Activated T-helper 2 cell treated with anti-CD3 and anti-CD28 coated beads, Interferon-gamma antibody, Interleukin-2, Interleukin-4, amounts not matched to agents 10 μg/mL and 5 μg/mL and 100 μg/mL, durations not matched to agents 14 hours and 24 hours and 36 hours (primary cell): ENCODE results near the gene HP1BP3. TPM values are rescaled to one million over a fixed set of nuclear protein-coding genes. Genes with fewer than 3 reads are reported as not detected.
A peak's percentile ranks its signal among the peaks of the same experiment; 100 is the strongest.

Source experiments
- DNase-seq: peaks from one replicate; pipeline ENCODE4 v3.0.0; 2021; ENCODE audit warnings: low spot score
- H3K27ac Mint-ChIP-seq: one replicate; pipeline ENCODE4 v1.8.0; 2021; ENCODE audit warnings: mixed read lengths
- H3K27me3 Mint-ChIP-seq: one replicate; pipeline ENCODE4 v1.8.0; 2021; ENCODE audit warnings: low read depth, mixed read lengths
- H3K36me3 Mint-ChIP-seq: one replicate; pipeline ENCODE4 v1.8.0; 2021; ENCODE audit warnings: low read depth, mixed read lengths
- H3K4me1 Mint-ChIP-seq: one replicate; pipeline ENCODE4 v1.8.0; 2021; ENCODE audit warnings: low read depth, mixed read lengths
- H3K4me3 Mint-ChIP-seq: one replicate; pipeline ENCODE4 v1.8.0; 2021; ENCODE audit warnings: low read depth, mild to moderate bottlenecking, moderate library complexity, mixed read lengths
- H3K9me3 Mint-ChIP-seq: one replicate; pipeline ENCODE4 v1.8.0; 2021; ENCODE audit warnings: mixed read lengths
- intact Hi-C: fragments of 100-400 bp; cut with micrococcal nuclease; formaldehyde crosslinking; loops from one replicate; pipeline ENCODE4 v1.15.1; 2023
- total RNA-seq: library from RNA; stranded (reverse); gene quantifications from 2 replicates; pipeline ENCODE4 v1.2.3, GENCODE V29; 2022

Gene HP1BP3
- total RNA-seq, 1 donor from 2014 or later: 267 TPM

DNA sequence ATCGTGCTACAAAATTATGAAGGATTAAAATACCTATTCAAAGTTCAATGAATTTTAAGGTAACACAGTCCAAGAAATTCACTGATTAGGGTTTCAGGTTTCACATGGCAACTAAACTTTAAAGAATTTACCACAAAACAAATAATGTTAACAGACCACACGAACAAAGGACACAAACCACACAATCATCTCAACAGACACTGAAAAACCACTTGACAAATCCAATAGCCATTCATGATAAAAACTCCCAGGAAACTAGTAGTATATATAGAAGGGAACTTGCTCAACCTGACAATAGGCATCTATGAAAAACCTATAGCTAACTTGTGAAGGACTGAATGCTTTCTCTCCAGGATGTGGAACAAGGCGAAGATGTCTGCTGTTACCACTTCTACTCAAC is 33.5 kb downstream of the HP1BP3 start:
- no peak overlapping the region for H3K27ac Mint-ChIP-seq
- no peaks in the 10 kb centered on the region for H3K9me3 Mint-ChIP-seq
- peaks cover 3% of the 10 kb centered on the region for H3K4me1 Mint-ChIP-seq
- intact Hi-C loops: no loop called here
- no peak overlapping the region for H3K4me3 Mint-ChIP-seq
- peaks cover 54% of the 10 kb centered on the region for H3K36me3 Mint-ChIP-seq
- no peaks in the 10 kb centered on the region for H3K27me3 Mint-ChIP-seq
- no peak for DNase-seq

- DNase-seq: no peak
- Mint-ChIP-seq H3K27me3 (no peaks in the 10 kb centered on the region), H3K36me3 (peaks cover 61% of the 10 kb centered on the region), H3K9me3 (no peaks in the 10 kb centered on the region), H3K4me3 (no peak overlapping the region), H3K4me1 (peaks cover 3% of the 10 kb centered on the region), H3K27ac (no peak overlapping the region)
- intact Hi-C loops: no loop called here
Observed at GRCh38 chr1:20751462-20751990, 35.6 kb downstream of the HP1BP3 start.

- peaks cover 2% of the 10 kb centered on the region for H3K4me1 Mint-ChIP-seq
- no peaks in the 10 kb centered on the region for H3K27me3 Mint-ChIP-seq
- no peak overlapping the region for H3K4me3 Mint-ChIP-seq
- no peak overlapping the region for H3K27ac Mint-ChIP-seq
- intact Hi-C loops: no loop called here
- no peaks in the 10 kb centered on the region for H3K9me3 Mint-ChIP-seq
- peaks cover 73% of the 10 kb centered on the region for H3K36me3 Mint-ChIP-seq
- no peak for DNase-seq
Observed at GRCh38 chr1:20742671-20743070, 44.4 kb downstream of the HP1BP3 start.

- DNase-seq: no peak
- Mint-ChIP-seq H3K4me3 (no peak overlapping the region), H3K9me3 (no peaks in the 10 kb centered on the region), H3K4me1 (peaks cover 2% of the 10 kb centered on the region), H3K36me3 (peaks cover 69% of the 10 kb centered on the region), H3K27ac (no peak overlapping the region), H3K27me3 (no peaks in the 10 kb centered on the region)
- intact Hi-C loops: no loop called here
Observed at GRCh38 chr1:20740781-20741180, 46.3 kb downstream of the HP1BP3 start.

GRCh38 chr1:20739225-20739624 is 47.9 kb downstream of the HP1BP3 start:
- no peak for DNase-seq
- intact Hi-C loops: no loop called here
- Mint-ChIP-seq H3K27ac (no peak overlapping the region), H3K9me3 (no peaks in the 10 kb centered on the region), H3K36me3 (peaks cover 58% of the 10 kb centered on the region), H3K4me3 (no peak overlapping the region), H3K27me3 (no peaks in the 10 kb centered on the region), H3K4me1 (peaks cover 2% of the 10 kb centered on the region)

DNA sequence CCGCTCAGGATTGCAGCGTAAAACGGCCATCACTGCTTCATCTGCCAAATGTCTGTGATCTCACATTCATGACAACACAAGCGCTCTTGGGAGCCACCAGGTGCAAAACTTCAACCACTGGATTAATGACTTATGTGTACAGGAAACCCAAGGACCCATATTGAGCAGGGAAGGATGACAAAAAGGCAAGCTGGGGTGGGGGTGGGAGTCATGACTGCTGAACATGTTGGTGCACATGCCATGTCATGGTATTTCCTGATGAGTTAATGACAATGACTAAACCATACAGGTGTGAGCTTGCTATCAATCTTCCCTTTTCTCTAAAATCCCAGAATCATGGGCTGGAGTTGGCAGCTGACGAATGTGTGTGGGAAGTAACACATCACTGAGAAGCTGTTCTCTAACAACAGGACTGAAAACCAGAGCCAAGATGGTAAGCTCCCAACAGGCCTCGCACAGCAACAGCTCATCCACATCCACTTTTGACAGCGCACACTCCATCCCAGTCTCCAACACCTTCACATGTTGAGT is 51.5 kb downstream of the HP1BP3 start:
- Mint-ChIP-seq H3K4me1 (peaks cover 11% of the 10 kb centered on the region), H3K36me3 (peaks cover 37% of the 10 kb centered on the region), H3K9me3 (no peaks in the 10 kb centered on the region), H3K4me3 (no peak overlapping the region), H3K27me3 (peaks cover 13% of the 10 kb centered on the region), H3K27ac (no peak overlapping the region)
- intact Hi-C loops: no loop called here
- DNase-seq: no peak

GRCh38 chr1:20733360-20733975 is 53.6 kb downstream of the HP1BP3 start:
- DNase-seq: no peak
- H3K4me3 Mint-ChIP-seq: peak overlapping the region; percentile 84
- no peaks in the 10 kb centered on the region for H3K9me3 Mint-ChIP-seq

GRCh38 chr1:20732588-20733359 is 54.3 kb downstream of the HP1BP3 start, which contains the start of gene SH2D5:
Gene SH2D5, minus strand, starts transcription at chr1:20732703. Its CDS starts 4,659 bp downstream, at chr1:20728044.
- Mint-ChIP-seq H3K27ac (no peak within 1 kb of the TSS), H3K4me1 (peaks cover 11% of the 10 kb centered on the region), H3K4me3 (peak within 1 kb of the TSS; percentile 84), H3K27me3 (peaks cover 37% of the 10 kb centered on the region), H3K9me3 (no peaks in the 10 kb centered on the region), H3K36me3 (peaks cover 19% of the 10 kb centered on the region)
- intact Hi-C loops: loop anchor here (2.0 kb wide), 1 partner anchor 54 kb away; the partner anchor contains the start of gene HP1BP3
- DNase-seq: peak; percentile 60

More at GRCh38 chr1:20733360-20733975, 53.6 kb downstream of the HP1BP3 start:
- peaks cover 25% of the 10 kb centered on the region for H3K36me3 Mint-ChIP-seq
- H3K4me1 Mint-ChIP-seq: peaks cover 11% of the 10 kb centered on the region
- intact Hi-C loops: loop anchor here (2.0 kb wide), 1 partner anchor 53 kb away; the partner anchor contains the start of gene HP1BP3
- no peak overlapping the region for H3K27ac Mint-ChIP-seq
- peaks cover 32% of the 10 kb centered on the region for H3K27me3 Mint-ChIP-seq

- Mint-ChIP-seq H3K4me3 (peak overlapping the region; percentile 84), H3K27ac (no peak overlapping the region), H3K4me1 (peaks cover 11% of the 10 kb centered on the region), H3K9me3 (no peaks in the 10 kb centered on the region), H3K27me3 (peaks cover 37% of the 10 kb centered on the region), H3K36me3 (peaks cover 12% of the 10 kb centered on the region)
- no peak for DNase-seq
- intact Hi-C loops: loop anchor here (2.0 kb wide), 1 partner anchor 55 kb away; the partner anchor contains the start of gene HP1BP3
Observed at GRCh38 chr1:20732071-20732587, 55.0 kb downstream of the HP1BP3 start.

GRCh38 chr1:20731057-20731991 is 55.8 kb downstream of the HP1BP3 start:
- Mint-ChIP-seq H3K27me3 (peaks cover 37% of the 10 kb centered on the region), H3K27ac (no peak overlapping the region), H3K4me1 (peaks cover 11% of the 10 kb centered on the region), H3K36me3 (peaks cover 8% of the 10 kb centered on the region), H3K9me3 (no peaks in the 10 kb centered on the region), H3K4me3 (peak overlapping the region; percentile 72)
- DNase-seq: no peak
- intact Hi-C loops: no loop called here

DNA sequence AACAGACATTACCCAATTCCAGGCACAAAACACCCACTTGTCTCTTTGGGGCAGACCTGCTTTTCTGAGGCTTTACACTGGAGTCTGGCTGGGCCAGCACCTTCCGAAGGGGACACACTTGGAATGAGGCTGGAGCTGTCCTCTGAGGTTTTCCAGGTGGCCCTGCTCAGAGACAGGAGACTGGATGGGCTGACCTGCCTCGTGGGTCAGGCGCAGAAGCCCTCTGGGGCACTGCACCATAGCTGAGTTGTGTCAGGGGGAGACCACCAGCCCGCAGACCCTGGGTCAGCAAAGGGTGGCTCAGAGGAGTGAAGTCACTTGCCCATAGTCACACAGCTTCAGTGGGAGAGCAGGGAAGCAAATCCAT is 56.4 kb downstream of the HP1BP3 start:
- H3K36me3 Mint-ChIP-seq: peaks cover 3% of the 10 kb centered on the region
- peak overlapping the region; percentile 72 for H3K4me3 Mint-ChIP-seq
- no peaks in the 10 kb centered on the region for H3K9me3 Mint-ChIP-seq
- H3K27ac Mint-ChIP-seq: no peak overlapping the region
- H3K27me3 Mint-ChIP-seq: peaks cover 37% of the 10 kb centered on the region
- intact Hi-C loops: no loop called here
- H3K4me1 Mint-ChIP-seq: peaks cover 11% of the 10 kb centered on the region
- DNase-seq: no peak
